ENCODE measurements around the gene MCHR1. TPM values are rescaled to one million over a fixed set of nuclear protein-coding genes. Genes with fewer than 3 reads are reported as not detected.

MCHR1 gene
- polyA plus RNA-seq (2011; rRNA removed) (0.64 and 1.1 TPM in 2 replicates), polyA minus RNA-seq (2011; rRNA and poly(A)+ RNA removed) (0.15 and 1.4 TPM in 2 replicates)

DNA sequence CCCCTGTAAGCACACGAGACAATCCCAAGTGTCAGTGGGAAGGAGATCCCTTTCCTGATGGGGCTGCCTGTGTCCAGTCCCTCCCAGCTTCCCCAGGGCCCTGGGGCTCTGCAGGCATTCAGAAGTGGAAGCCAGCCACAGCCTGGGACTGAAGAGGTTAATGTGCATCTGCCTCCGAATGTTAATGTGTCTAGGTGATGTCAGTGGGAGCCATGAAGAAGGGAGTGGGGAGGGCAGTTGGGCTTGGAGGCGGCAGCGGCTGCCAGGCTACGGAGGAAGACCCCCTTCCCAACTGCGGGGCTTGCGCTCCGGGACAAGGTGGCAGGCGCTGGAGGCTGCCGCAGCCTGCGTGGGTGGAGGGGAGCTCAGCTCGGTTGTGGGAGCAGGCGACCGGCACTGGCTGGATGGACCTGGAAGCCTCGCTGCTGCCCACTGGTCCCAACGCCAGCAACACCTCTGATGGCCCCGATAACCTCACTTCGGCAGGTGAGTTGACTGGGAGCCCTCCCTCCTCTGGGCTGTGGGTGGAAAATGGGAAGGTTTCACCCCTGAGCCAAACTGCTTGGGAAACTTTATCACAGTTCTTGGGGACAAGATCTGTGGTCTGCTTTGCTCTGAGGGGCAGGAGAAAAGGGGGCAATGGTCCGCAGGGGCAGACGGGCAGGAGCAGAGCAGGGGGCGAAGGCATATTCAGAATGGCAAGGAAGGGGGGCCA, at the start of gene MCHR1:
Gene MCHR1, plus strand, starts transcription at position 236 of the 715 bp plus-strand sequence. Its CDS starts 169 bp downstream, at position 405.
- H3K4me3 ChIP-seq (ENCODE audit: low read depth, low read length) = peak within 1 kb of the TSS; percentile 33
- 0 out of 2 replicates have a peak, but pooled peaks cover 3% of the 10 kb centered on the region for H3K27me3 ChIP-seq (ENCODE audit: control insufficient read depth, insufficient read depth, low read length)
- POLR2A ChIA-PET = no interaction called here
- CTCF ChIA-PET = interaction anchor here (0.6 to 1.2 kb wide), 5 partner anchors 9 to 191 kb away, joined by 3 to 6 read pairs (median 3); no protein-coding TSS in a partner anchor
- DNase-seq (ENCODE audit: low read depth) = no peak
- no peaks in the 10 kb centered on the region for H3K36me3 ChIP-seq (ENCODE audit: control insufficient read depth, insufficient read depth, low read length)
- no peak for TF ChIP-seq CTCF (IDR thresholded peaks at IDR 0.05; ENCODE audit: insufficient read depth, low read depth, low read length)

DNA sequence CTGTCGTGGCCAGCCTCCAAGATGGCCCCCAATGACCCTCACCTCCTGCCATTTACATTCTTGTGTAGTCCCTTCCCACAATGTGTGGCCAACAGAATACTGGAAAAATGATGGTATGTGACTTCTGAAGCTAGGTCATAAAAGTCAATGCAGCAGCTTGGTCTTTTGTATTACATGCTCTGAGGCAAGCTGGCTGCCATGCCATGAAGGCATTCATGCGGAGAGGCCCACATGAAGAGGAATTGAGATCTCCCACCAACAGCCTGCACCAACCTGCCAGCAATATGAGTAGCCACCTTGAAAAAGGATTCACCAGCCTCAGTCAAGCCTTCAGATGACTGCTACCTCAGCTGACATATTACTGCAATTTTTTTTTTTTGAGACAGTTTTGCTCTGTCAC, 47.4 kb upstream of the MCHR1 start:
- CTCF ChIA-PET = interaction anchor here (0.5 to 1.9 kb wide), 4 partner anchors 101 to 189 kb away, joined by 3 to 8 read pairs (median 4); no protein-coding TSS in a partner anchor
- no peak for TF ChIP-seq CTCF (IDR thresholded peaks at IDR 0.05; ENCODE audit: insufficient read depth, low read depth, low read length)
- no peak for DNase-seq (ENCODE audit: low read depth)
- H3K36me3 ChIP-seq (ENCODE audit: control insufficient read depth, insufficient read depth, low read length) = no peaks in the 10 kb centered on the region
- H3K27me3 ChIP-seq (ENCODE audit: control insufficient read depth, insufficient read depth, low read length) = no peaks in the 10 kb centered on the region
- no peak overlapping the region for H3K4me3 ChIP-seq (ENCODE audit: low read depth, low read length)
- POLR2A ChIA-PET = interaction anchor here (0.5 kb wide), 1 partner anchor 284 kb away, joined by 3 read pairs; no protein-coding TSS in a partner anchor

DNA sequence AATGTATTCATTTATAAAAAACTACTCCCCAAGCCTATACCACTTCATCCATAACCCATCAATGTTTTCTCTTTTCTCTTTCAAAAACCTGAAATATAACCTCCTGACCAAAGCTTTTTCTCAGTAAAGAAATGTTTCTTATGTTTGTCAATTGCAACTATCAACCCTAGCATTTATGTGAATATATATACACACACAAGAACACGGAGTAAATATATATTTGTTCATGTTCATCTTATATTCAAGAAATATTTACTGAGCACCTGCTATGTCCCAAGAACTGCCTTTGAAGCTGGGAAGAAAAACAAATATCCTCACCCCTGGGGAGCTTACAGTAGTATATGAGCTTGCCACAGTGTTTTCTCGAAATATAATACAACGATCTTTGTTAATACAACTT, 46.2 kb upstream of the MCHR1 start:
- POLR2A ChIA-PET = no interaction called here
- DNase-seq (ENCODE audit: low read depth) = no peak
- Histone ChIP-seq H3K27me3 (ENCODE audit: control insufficient read depth, insufficient read depth, low read length) (no peaks in the 10 kb centered on the region), H3K36me3 (ENCODE audit: control insufficient read depth, insufficient read depth, low read length) (no peaks in the 10 kb centered on the region), H3K4me3 (ENCODE audit: low read depth, low read length) (no peak overlapping the region)
- no peak for TF ChIP-seq CTCF (IDR thresholded peaks at IDR 0.05; ENCODE audit: insufficient read depth, low read depth, low read length)
- CTCF ChIA-PET = interaction anchor here (1.7 to 2.5 kb wide), 3 partner anchors 13 to 196 kb away, joined by 3 to 12 read pairs (median 9); no protein-coding TSS in a partner anchor

DNA sequence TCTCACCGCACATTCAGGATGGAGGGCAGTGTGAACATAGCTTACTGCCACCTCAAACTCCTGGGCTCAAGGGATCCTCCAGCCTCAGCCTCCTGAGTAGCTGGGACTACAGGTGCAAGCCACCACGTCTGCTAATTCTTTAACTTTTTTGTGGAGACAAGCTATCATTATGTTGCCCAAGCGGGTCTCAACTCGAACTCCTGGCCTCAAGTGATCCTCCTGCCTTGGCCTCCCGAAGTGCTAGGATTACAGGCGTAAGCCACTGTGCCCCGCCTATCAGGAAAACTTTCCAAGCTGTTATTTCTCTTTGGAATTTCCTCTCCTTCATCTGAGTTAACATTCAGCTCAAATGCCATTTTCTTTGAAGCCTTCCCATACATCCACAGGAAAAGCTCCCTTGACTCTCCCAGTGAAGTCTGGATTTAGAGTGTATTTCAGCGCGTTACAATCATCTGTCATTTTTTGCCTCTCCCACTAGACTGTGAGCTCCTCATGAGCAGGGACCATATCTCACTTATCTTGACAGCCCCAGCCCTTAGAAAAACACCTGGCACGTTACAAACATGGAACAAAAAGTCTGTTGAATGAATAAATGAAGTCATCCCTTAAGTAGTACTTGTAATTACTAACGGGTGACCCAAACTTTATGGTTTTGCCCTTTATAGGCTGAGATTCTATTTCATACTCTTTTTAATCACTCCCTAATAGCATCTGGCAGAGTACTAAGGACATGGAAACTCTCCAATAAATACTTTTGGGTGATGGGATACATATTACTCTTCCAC, 45.0 kb upstream of the MCHR1 start:
- DNase-seq (ENCODE audit: low read depth) = no peak
- no peaks in the 10 kb centered on the region for H3K36me3 ChIP-seq (ENCODE audit: control insufficient read depth, insufficient read depth, low read length)
- POLR2A ChIA-PET = no interaction called here

More for the DNA sequence above, 45.0 kb upstream of the MCHR1 start:
- Histone ChIP-seq H3K27me3 (ENCODE audit: control insufficient read depth, insufficient read depth, low read length) (no peaks in the 10 kb centered on the region), H3K4me3 (ENCODE audit: low read depth, low read length) (peak overlapping the region; percentile 76)
- CTCF ChIA-PET = interaction anchor here (0.6 to 2.5 kb wide), 6 partner anchors 12 to 1630 kb away, joined by 3 to 12 read pairs (median 5); no protein-coding TSS in a partner anchor
- no peak for TF ChIP-seq CTCF (IDR thresholded peaks at IDR 0.05; ENCODE audit: insufficient read depth, low read depth, low read length)

Data from BJ (cell line).